ENCODE measurements around the gene SLC5A2. TPM values are rescaled to one million over a fixed set of nuclear protein-coding genes. Genes with fewer than 3 reads are reported as not detected.

SLC5A2 gene
- total RNA-seq, 4 donors from 2014 or later, result 0.33 TPM; not detected in 3

- Histone ChIP-seq H3K27ac (no peak overlapping the region), H3K36me3 (peaks cover 0 to 7% of the 10 kb centered on the region in 2 donors), H3K27me3 (no peaks in the 10 kb centered on the region), H3K9me3 (no peaks in the 10 kb centered on the region), H3K4me3 (replicated peaks in 1 of 3) (no peak overlapping the region), H3K4me1 (peaks cover 7 to 24% of the 10 kb centered on the region in 2 donors)
- no peak for DNase-seq
- intact Hi-C loops (cut with DNase I), result no loop called here
- 86 to 92% methylated on average over 3 of the region's 3 CpGs for WGBS, 2 donors
- no peak for TF ChIP-seq POLR2A (IDR thresholded peaks at IDR 0.05)
- TF ChIP-seq CTCF (IDR thresholded peaks at IDR 0.05), result no peak
Measured at GRCh38 chr16:31470615-31471014, 12.3 kb upstream of the SLC5A2 start.

- DNase-seq, result no peak
- peaks cover 7 to 30% of the 10 kb centered on the region in 2 donors for H3K4me1 ChIP-seq
Measured at GRCh38 chr16:31471241-31471874, 11.6 kb upstream of the SLC5A2 start.

GRCh38 chr16:31471875-31472708, 10.8 kb upstream of the SLC5A2 start, which contains the start of gene TGFB1I1:
TGFB1I1 (plus strand) TSS chr16:31472152; CDS start chr16:31472189, 37 bp downstream.
- Histone ChIP-seq H3K4me1 (peaks cover 7 to 30% of the 10 kb centered on the region in 2 donors), H3K27ac (peak within 1 kb of the TSS; percentile 83 to 87 (median 84)), H3K36me3 (peaks cover 0 to 2% of the 10 kb centered on the region in 2 donors), H3K27me3 (no peaks in the 10 kb centered on the region), H3K9me3 (no peaks in the 10 kb centered on the region), H3K4me3 (replicated peaks in 1 of 3) (peak within 1 kb of the TSS in 2 of 3 donors; percentile 57 to 58)
- TF ChIP-seq CTCF (IDR thresholded peaks at IDR 0.05), result no peak
- no peak for TF ChIP-seq POLR2A (IDR thresholded peaks at IDR 0.05)
- WGBS, 2 donors, result 1 to 2% methylated on average over 37 of the region's 63 CpGs
- intact Hi-C loops (cut with DNase I), result no loop called here
- peak; percentile 24 to 29 for DNase-seq

More at GRCh38 chr16:31471241-31471874, 11.6 kb upstream of the SLC5A2 start:
- peak overlapping the region in 1 of 3 donors; percentile 58 for H3K4me3 ChIP-seq (replicated peaks in 1 of 3)
- H3K27ac ChIP-seq, result peak overlapping the region; percentile 83 to 87 (median 84)
- no peaks in the 10 kb centered on the region for H3K27me3 ChIP-seq
- H3K36me3 ChIP-seq, result peaks cover 0 to 3% of the 10 kb centered on the region in 2 donors
- intact Hi-C loops (cut with DNase I), result no loop called here
- TF ChIP-seq POLR2A (IDR thresholded peaks at IDR 0.05) (no peak), CTCF (IDR thresholded peaks at IDR 0.05) (no peak)
- 52 to 61% methylated on average over 15 of the region's 15 CpGs for WGBS, 2 donors
- no peaks in the 10 kb centered on the region for H3K9me3 ChIP-seq

GRCh38 chr16:31472709-31473203, 10.2 kb upstream of the SLC5A2 start:
- no peaks in the 10 kb centered on the region for H3K27me3 ChIP-seq
- WGBS, 2 donors, result 28 to 35% methylated on average over 17 to 20 of the region's 20 CpGs
- H3K4me1 ChIP-seq, result peaks cover 7 to 30% of the 10 kb centered on the region in 2 donors

More at GRCh38 chr16:31472709-31473203, 10.2 kb upstream of the SLC5A2 start:
- Histone ChIP-seq H3K4me3 (replicated peaks in 1 of 3) (peak overlapping the region in 1 of 3 donors; percentile 58), H3K36me3 (peaks cover 0 to 2% of the 10 kb centered on the region in 2 donors), H3K9me3 (no peaks in the 10 kb centered on the region), H3K27ac (peak overlapping the region; percentile 83 to 87 (median 84))
- DNase-seq, result peak; percentile 82
- intact Hi-C loops (cut with DNase I), result no loop called here
- TF ChIP-seq POLR2A (IDR thresholded peaks at IDR 0.05), result no peak
- peak in 5 of 6 experiments; percentile 41 to 67 (median 55) for TF ChIP-seq CTCF (IDR thresholded peaks at IDR 0.05)

Measured in thyroid gland (tissue), 4 donors.